ENCODE measurements around the gene ELOVL5.

ELOVL5 gene

GRCh38 chr6:53238311-53238710, 110.4 kb downstream of the ELOVL5 start:
- no peak overlapping the region for H3K27ac ChIP-seq
- no peak for TF ChIP-seq CTCF (conservative IDR thresholded peaks at IDR 0.05)

- H3K27ac ChIP-seq, result no peak overlapping the region
- TF ChIP-seq CTCF (conservative IDR thresholded peaks at IDR 0.05), result no peak
Measured at GRCh38 chr6:53236241-53236640, 112.5 kb downstream of the ELOVL5 start.

- TF ChIP-seq CTCF (conservative IDR thresholded peaks at IDR 0.05), result no peak
- no peak overlapping the region for H3K27ac ChIP-seq
Measured at GRCh38 chr6:53235508-53235907, 113.2 kb downstream of the ELOVL5 start.

GRCh38 chr6:53233309-53233708, 115.4 kb downstream of the ELOVL5 start:
- H3K27ac ChIP-seq, result no peak overlapping the region
- no peak for TF ChIP-seq CTCF (conservative IDR thresholded peaks at IDR 0.05)

- no peak overlapping the region for H3K27ac ChIP-seq
- no peak for TF ChIP-seq CTCF (conservative IDR thresholded peaks at IDR 0.05)
Measured at GRCh38 chr6:53230775-53231467, 117.8 kb downstream of the ELOVL5 start.

GRCh38 chr6:53227847-53228246, 120.9 kb downstream of the ELOVL5 start:
- no peak for TF ChIP-seq CTCF (conservative IDR thresholded peaks at IDR 0.05)
- H3K27ac ChIP-seq, result no peak overlapping the region

GRCh38 chr6:53220605-53221004, 128.1 kb downstream of the ELOVL5 start:
- TF ChIP-seq CTCF (conservative IDR thresholded peaks at IDR 0.05), result no peak
- no peak overlapping the region for H3K27ac ChIP-seq
